Sciatic nerve (tissue), 2 donors: ENCODE measurements around the gene SYNE1. TPM values are rescaled to one million over a fixed set of nuclear protein-coding genes. Genes with fewer than 3 reads are reported as not detected.

Experiments used
- ATAC-seq: fragments of 200-7000 bp; cut with Tn5 transposase; one replicate; pipeline ENCODE4 v1.9.1; 2020; ENCODE audit warnings: mild to moderate bottlenecking, moderate library complexity
- DNase-seq: peaks from one replicate; pipeline ENCODE4 v3.0.0-alpha.2; 2020; ENCODE audit warnings: low spot score
- intact Hi-C: fragments of 100-400 bp; cut with DNase I; formaldehyde crosslinking; loops from one replicate; pipeline ENCODE4 v1.14.2; 2022
- total RNA-seq: library from RNA; stranded (reverse); fragmentation: NEBNext Ultra II Directional; extraction: Animal tissue kit (Norgen Biotek cat#: 25700); gene quantifications from one replicate; pipeline ENCODE4 v1.2.1, GENCODE V29; 2021
- donor health status: DM: no; HTN: no; CAD: no.
- donor health status: DM: no; HTN: no; CAD: no.

The SYNE1 gene
- total RNA-seq, 1 donor from 2014 or later, result 142 TPM

DNA sequence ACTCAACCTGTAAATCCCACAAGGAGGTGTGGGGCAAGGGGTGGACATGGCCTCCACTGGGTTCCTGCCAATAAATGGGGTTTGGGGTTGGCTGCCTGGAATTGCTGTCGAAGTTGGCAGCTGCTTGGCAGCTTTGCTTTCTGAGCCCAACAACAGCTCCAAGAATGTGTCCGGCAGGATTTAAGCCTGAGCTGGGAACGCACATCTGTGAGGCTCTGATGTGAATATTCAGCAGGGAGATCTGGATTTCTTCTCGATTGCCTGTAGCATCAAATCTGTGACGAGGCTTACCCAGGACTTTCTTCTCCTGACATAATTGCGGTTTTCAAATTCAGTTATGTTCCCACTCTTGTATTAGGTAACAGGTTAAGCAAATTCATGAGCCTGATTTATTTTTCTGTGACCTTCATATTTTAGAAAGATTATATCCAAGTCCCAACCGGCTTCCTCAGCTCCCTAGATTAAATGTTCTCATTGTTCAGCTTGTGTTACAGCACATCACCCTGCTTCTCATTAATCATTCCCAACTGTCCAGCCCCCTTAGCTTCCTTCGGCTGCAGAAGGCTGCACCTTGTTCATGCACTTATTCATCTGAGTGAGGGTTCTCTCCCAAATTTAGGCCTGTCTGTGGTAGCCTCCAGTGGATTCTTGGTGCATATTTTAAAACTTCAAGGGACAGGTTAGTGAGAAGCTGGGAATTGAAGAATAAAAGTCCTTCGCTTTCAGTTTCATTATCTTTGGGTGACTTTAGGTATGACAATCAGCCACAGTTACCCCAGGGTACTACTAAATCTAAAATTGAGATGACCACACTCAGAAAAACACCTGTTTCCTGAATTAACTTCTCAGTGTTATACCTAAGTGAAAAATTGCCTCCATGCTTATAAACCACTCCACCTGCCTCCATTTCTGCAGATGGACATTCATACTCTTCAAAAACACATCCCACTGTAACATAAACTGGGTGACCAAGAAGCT, 519.7 kb downstream of the SYNE1 start:
- intact Hi-C loops, result no loop called here
- no peak for DNase-seq
- ATAC-seq, result peak; percentile 56

DNA sequence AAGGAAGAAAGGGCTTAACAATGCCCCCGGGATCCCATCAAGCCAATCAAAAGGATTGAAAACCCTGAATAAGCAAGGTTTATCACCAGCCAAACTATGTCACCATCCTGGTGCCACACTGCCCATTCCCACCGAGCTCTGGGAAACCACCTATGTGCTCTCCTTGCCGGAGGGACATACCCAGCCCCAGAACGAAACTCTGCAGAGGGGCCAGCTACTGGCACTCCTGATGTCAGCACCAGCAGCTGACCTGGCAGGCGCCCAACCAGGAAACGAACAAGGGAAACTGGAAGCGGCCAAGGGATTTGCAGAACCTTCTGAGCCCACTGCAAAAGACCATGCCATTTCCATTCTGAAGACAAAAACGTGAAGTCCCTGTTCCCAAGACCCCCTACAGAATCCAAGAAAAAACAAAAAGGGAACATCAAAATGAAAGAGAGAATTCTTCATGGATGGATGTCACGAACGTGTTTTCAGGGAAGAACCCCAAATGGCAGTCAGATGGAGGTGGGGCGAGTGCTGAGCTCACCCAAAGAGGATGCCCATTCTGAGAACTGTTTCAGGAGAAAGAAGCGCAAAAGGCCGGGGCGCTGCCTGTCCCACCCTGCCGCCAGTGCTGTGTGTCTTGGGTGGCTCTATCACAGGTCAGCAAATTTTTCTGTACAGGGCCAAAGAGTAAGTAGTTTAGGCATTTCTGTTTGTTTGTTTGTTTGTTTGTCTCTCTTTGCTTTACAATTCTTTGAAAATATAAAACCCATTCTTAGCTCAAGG, 524.5 kb downstream of the SYNE1 start:
- DNase-seq, result peak; percentile 81
- intact Hi-C loops, result no loop called here
- peak; percentile 25 for ATAC-seq

DNA sequence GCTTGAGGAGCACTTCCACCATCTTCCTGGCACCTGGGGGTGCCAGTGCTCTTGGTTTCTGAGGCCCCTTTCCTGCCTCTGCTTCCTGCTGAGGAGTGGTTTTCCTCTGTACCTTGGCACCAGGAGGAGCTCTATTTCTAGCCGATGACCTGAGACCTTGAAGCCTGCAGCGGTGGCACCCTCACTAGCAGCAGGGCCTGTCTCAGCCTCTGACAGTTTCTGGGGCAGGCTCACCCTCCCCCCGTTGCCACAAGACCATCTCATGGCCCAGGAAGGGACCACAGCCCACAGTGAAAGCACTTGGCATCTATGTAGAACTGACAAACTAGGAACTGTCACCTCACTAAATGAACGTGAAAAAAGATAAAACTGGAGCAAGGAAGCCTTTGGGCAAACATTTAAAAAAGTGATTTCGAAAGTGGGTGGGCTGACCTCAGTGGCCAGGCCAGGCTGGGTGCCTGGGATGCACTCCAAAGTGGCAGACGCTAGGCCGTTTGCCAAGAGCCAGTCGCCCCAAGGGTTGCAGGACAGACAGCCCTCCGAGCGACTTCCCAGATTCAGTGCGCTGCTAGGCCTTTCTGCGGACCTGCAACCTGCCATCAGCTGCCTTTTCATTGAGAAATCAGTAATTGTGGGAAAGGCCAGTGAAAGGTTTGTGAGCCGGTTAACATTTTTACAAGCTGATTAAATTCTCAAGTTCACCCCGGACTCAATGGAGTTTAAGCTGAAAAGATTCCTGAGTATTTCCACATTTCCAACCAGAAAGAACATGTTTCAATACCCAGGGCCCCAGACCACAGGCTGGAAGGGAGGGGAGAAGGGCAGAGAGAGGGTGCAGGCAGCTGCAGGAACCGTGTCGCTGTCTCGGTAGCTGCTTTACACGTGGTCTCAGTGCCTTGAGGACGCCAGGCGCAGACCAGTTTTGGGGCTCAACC, 526.0 kb downstream of the SYNE1 start:
- peak; percentile 76 for DNase-seq
- intact Hi-C loops, result no loop called here
- peak; percentile 92 for ATAC-seq

DNA sequence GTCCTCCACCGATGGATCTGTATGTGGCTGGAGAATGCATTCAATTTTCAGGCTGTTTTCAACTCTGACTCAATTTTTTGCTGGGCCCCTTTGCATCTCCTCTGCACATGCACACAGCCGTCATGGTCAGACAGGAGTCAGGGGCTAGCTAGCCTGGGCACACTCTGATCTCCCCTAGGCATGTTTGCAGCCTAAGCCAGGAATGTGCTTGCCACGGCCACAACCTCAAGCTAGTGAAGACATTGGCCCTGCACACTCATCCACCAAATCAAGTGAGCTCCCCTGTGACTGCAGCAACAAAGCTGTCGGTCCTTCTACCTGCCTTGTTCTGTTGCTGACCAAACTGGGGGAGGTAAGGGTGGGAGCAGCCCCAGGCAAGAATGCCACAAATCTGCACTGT, 529.2 kb downstream of the SYNE1 start:
- intact Hi-C loops, result no loop called here
- DNase-seq (no peak), ATAC-seq (no peak)

DNA sequence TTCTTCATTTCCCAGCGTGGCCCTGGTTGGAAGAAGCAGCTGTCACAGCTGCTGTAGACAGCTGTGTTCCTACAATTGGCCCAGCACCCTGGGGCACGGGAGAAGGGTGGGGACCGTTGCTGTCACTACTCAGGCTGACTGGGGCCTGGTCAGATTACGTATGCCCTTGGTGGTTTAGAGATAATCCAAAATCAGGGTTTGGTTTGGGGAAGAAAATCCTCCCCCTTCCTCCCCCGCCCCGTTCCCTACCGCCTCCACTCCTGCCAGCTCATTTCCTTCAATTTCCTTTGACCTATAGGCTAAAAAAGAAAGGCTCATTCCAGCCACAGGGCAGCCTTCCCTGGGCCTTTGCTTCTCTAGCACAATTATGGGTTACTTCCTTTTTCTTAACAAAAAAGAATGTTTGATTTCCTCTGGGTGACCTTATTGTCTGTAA, 537.0 kb downstream of the SYNE1 start:
- peak; percentile 48 for ATAC-seq
- intact Hi-C loops, result no loop called here
- no peak for DNase-seq

DNA sequence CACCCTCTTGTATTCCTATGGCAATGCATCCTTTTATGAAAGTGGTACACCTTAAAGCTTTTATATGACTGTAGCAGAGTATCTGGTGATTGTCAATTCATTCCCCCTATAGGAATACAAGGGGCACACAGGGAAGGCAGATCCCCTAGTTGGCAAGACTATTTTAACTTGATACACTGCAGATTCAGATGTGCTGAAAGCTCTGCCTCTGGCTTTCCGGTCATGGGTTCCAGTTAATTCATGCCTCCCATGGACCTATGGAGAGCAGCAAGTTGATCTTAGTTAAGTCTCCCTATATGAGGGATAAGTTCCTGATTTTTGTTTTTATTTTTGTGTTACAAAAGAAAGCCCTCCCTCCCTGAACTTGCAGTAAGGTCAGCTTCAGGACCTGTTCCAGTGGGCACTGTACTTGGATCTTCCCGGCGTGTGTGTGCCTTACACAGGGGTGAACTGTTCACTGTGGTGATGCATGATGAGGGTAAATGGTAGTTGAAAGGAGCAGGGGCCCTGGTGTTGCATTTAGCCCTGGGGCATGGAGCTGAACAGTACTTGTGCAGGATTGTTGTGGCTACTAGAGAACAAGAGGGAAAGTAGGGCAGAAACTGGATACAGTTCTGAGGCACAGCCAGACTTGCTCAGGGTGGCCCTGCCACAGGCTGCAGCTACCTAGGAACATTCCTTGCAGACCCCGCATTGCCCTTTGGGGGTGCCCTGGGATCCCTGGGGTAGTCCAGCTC, 537.5 kb downstream of the SYNE1 start:
- ATAC-seq (no peak), DNase-seq (no peak)
- intact Hi-C loops, result no loop called here

DNA sequence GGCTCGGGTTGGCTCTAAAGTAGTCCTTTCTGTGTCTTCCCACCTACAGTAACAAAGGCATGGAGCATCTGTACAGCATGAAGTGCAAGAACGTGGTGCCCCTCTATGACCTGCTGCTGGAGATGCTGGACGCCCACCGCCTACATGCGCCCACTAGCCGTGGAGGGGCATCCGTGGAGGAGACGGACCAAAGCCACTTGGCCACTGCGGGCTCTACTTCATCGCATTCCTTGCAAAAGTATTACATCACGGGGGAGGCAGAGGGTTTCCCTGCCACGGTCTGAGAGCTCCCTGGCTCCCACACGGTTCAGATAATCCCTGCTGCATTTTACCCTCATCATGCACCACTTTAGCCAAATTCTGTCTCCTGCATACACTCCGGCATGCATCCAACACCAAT, 538.5 kb downstream of the SYNE1 start:
- no peak for DNase-seq
- no peak for ATAC-seq
- intact Hi-C loops, result no loop called here

DNA sequence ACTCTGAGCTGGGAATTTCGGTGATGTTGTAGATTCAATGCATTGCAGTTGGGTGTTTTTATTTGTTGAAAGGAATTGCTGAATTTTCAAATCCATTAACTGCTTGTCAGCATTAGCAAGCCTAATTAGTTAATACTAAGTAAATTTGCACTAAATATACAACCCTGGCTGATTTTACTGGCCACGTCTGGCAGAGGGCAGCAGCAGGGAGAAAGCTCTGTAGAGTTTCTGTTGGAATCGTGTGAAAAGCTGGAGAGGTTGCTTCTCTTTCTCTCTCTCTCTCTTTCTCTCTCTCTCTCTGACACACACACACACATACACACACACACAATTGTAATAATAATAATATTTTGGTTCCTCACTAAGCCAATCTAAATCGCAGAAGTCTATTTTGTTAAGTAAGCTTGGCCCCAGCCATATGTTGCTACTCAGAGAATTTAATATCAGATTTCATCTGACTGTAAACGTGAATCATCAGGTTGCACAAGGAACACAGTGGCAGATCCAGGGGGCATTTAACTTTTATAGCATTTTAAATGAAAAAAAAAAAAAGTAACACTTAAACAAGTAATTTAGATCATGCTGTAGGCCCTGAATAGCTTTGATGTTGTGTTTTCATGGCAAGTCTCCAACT, 540.2 kb downstream of the SYNE1 start:
- intact Hi-C loops, result no loop called here
- DNase-seq (no peak), ATAC-seq (peak; percentile 29)

DNA sequence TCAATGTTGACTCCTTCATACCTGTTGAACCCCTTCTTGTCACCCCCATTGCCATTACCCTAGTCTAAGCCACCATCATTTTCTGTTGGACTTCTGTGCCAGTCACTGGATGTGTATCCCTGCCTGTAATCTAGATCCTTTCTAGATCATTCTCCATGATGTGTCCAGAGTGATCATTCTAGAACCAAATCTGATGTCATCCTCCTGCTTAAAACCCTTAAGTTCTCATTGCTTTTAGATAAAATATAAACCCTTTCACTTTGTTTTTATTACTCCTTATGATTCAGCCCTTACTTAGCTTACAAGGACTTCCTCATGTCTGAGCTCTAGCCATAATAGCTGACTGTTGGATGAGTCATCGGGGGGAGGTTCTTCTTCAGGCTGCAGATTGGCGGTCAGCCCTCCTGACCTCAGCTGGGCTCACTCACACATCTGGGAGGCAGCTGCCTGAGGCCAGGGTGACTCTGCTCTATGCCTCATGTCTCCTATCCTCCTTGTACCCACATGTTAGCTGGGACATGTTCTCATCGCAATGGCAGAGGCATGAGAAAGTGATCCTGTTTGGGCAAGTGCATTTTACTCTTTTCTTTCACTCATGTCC, 542.1 kb downstream of the SYNE1 start:
- DNase-seq, result peak; percentile 74
- ATAC-seq, result peak; percentile 88
- intact Hi-C loops, result no loop called here

DNA sequence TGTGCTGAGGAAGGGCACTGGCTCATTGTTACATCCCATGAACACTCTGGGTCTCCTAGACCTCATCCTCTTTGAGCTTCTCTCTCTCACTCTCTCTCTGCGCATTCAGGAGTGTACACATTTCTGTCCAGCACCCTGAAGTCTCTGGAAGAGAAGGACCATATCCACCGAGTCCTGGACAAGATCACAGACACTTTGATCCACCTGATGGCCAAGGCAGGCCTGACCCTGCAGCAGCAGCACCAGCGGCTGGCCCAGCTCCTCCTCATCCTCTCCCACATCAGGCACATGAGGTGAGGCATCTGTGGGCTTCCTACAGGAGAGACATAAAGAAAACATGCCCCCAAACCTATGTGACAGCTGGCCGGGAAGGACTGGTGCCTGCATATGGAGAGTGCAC, 542.9 kb downstream of the SYNE1 start:
- intact Hi-C loops, result no loop called here
- DNase-seq (no peak), ATAC-seq (no peak)

DNA sequence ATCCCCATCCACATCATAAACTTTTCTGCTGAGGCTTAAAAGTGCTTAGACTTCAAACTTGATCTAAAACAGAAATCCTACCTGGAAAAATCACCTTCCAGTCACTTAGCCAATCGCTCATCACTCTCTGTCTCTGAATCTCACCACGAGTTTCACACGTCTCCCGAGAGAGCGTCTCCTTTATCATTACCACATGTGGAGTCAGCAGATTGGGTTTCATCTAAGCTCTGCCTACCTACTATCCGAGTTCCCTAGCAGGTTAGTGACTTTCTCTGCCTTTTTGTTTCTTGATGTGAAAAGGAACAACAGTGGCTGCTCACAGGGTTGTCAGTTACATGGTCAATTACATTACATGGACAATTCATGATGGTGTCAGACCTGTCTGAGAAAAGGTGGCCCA, 543.5 kb downstream of the SYNE1 start:
- intact Hi-C loops, result no loop called here
- DNase-seq, result no peak
- ATAC-seq, result no peak

DNA sequence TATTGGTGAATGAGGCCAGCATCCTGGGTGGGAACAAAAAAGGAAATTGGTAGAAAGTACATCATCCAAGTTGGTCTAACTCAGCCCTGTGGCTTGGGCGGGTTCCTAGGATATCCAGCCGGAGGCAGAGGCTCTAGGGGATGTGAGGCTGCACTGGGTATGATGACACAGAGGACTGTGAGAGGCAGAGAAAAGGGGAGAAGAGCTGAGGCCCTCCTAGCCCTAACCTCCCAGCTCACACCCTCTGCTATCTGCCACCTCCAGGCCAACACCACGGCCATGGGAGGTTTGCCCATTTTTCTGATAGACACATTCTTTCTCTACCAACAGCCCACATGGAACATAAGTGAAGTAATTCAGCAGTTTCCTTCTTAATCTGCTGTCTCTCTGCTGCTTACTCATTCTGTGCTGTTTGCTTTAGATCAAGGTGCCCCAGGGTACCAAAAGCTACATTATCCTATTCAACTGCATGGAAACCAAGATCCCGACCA, 545.3 kb downstream of the SYNE1 start:
- intact Hi-C loops, result no loop called here
- DNase-seq (no peak), ATAC-seq (no peak)

DNA sequence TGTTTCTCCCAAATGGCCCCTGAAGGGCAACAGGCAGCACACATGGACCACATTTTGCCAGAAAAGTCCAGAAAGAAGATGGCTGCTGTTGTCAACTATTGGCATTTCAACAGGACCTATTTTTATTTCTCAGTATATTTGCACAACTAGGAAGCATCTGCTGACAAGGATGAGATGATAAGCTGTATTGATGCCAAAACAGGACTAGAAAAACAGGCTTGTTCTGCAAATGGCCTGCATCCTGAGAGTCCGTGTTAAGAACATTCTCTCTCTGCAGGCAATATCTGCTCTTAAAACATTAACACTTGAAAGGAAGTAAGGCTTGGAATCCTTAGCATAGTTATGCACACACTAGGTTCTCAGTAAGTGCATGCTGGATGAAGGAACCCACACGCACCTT, 546.0 kb downstream of the SYNE1 start:
- no peak for DNase-seq
- intact Hi-C loops, result no loop called here
- peak; percentile 33 for ATAC-seq

DNA sequence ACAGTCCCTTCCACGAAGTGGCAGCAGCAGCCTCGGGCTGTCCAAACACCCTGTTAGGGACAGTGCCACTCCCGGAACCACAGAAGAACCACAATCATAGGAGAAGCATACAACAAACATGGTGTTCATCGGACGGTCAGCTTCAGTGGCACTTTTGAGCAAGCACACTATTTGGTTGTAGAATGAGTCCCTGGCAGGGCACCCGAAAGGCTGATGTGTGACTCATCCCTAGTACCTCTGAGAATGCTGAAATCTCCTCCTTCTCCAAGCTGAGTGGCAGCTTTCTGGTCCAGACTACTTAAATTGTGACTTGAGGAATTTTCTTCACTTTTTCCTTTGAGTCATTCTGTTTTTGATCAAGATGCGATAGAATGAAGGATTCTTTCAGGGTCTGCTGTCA, 547.2 kb downstream of the SYNE1 start:
- intact Hi-C loops, result no loop called here
- no peak for DNase-seq
- peak; percentile 78 for ATAC-seq

DNA sequence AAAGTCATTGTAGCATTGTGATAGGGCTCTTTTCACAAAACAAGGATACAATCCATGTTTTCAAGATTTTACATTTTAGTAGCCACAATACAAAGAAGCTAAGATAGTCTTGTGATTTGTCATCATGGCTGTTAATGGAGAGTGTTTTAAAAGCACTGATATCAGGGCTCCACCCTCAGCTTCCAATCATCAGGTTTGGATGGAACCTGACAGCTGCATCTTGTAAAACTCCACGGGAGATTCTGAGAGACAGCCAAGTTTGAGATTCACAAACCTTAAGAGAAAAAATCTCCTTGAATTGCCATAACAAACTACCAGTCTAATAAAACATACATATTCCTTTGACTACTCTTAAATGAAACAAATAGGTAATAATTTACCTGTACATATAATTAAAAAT, 549.5 kb downstream of the SYNE1 start:
- no peak for ATAC-seq
- no peak for DNase-seq
- intact Hi-C loops, result no loop called here

DNA sequence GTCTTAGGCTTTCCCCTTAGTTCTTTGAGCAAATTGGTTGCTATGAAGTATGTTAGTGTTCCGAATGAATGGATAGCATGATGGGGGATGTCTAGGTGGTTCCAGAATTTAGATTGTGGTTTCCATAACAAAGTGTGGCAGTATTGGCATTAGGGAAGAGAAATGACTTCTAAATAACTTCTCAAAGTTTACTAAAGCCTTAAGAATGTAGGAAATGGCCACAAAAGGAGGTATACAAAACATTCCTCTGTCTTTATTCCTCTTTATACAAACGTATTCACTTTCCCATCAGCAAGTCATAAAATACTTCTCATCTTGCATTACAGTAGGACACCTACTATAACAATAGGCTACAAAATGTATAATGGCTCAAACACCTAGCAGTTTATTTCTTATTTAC, 550.1 kb downstream of the SYNE1 start:
- intact Hi-C loops, result no loop called here

DNA sequence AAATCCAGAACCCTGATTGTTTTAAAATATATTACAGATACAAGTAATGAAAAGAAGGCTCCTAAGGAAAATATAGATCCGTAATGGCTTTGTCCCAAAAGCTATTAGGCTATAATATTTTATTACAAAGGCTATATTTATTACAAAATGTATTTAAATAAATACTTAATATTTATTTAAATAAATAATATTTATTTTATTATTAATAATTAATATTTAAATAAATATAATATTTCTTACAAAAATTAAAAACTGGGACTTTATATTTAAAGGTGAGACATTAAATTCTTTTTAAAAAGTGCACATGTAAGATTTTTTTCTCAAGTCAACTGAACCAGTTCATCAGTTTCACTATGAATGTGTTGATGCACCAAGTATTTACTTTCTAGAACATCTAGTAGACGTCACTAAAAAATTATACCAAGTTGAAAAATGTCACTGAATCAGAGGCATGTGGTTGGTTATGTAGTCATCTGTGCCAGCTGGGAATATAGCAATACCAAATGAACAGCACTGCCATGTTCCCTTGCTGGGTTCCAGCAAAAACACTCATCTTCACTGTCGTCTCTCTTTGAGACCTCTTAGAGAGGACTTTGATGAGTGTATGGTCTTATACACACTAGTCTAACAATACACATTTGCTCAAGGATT, 550.8 kb downstream of the SYNE1 start:
- DNase-seq (no peak), ATAC-seq (no peak)
- intact Hi-C loops, result no loop called here

More for the DNA sequence above, 550.1 kb downstream of the SYNE1 start:
- ATAC-seq, result no peak
- no peak for DNase-seq
